Measurements from ENCODE around the gene CBL. TPM values are rescaled to one million over a fixed set of nuclear protein-coding genes. Genes with fewer than 3 reads are reported as not detected.

Gene CBL
- total and polyA plus RNA-seq, 5 donors, result 3.3 to 13.3 (median 8.7) TPM

DNA sequence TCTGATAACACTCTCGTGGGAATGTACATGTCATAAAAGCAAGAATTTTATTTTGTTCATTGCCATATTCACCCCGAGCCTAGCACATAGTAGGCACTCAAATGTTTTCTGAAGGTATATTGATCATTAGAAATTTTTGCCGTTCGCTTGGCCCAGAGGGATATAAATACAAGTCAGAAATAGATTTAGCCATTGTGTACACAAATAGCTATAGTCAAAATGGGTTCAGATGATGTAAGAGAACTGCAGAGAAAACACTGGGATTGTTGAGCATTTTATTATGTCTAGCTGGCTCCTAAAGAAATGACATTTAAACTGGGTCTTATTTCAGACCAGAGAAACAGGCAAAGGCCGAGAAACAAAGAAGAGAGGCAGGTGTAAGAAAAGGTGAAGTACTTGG lies 61.5 kb downstream of the CBL start:
- ATAC-seq (no peak), DNase-seq (no peak)
- H3K27me3 ChIP-seq (ENCODE audit: control insufficient read depth, insufficient read depth), result no peaks in the 10 kb centered on the region
- no peak overlapping the region for H3K4me3 ChIP-seq (ENCODE audit: low read length)
- no peak overlapping the region for H3K27ac ChIP-seq (ENCODE audit: low read length)
- intact Hi-C loops (cut with DNase I), result loop anchor here in 1 of 4 donors (10.0 kb wide), 1 partner anchor 63 kb away; the partner anchor contains the start of gene CBL
- H3K9me3 ChIP-seq (ENCODE audit: control insufficient read depth, low read length), result no peaks in the 10 kb centered on the region
- 75% methylated on average over 5 of the region's 5 CpGs for WGBS
- no peaks in the 10 kb centered on the region for H3K4me1 ChIP-seq (ENCODE audit: control insufficient read depth, insufficient read depth, low read length)

DNA sequence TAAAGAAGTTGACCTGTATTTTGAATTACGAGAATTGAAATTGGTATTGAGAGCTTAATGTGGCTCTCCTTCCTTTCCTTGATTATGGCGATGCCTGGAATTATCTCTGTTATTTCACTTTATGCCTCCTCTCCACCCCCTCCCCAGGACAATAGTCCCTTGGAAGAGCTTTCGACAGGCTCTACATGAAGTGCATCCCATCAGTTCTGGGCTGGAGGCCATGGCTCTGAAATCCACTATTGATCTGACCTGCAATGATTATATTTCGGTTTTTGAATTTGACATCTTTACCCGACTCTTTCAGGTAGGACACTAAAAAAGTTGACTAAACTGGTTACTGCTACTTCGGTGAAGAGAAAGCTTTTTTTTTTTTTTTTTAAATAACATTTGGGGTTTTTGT lies 67.6 kb downstream of the CBL start:
- intact Hi-C loops (cut with DNase I), result no loop called here
- H3K27me3 ChIP-seq (ENCODE audit: control insufficient read depth, insufficient read depth), result no peaks in the 10 kb centered on the region
- DNase-seq, result no peak
- H3K9me3 ChIP-seq (ENCODE audit: control insufficient read depth, low read length), result no peaks in the 10 kb centered on the region
- 93% methylated on average over 6 of the region's 6 CpGs for WGBS
- no peaks in the 10 kb centered on the region for H3K4me1 ChIP-seq (ENCODE audit: control insufficient read depth, insufficient read depth, low read length)
- H3K4me3 ChIP-seq (ENCODE audit: low read length), result no peak overlapping the region
- no peak for ATAC-seq
- H3K27ac ChIP-seq (ENCODE audit: low read length), result no peak overlapping the region

DNA sequence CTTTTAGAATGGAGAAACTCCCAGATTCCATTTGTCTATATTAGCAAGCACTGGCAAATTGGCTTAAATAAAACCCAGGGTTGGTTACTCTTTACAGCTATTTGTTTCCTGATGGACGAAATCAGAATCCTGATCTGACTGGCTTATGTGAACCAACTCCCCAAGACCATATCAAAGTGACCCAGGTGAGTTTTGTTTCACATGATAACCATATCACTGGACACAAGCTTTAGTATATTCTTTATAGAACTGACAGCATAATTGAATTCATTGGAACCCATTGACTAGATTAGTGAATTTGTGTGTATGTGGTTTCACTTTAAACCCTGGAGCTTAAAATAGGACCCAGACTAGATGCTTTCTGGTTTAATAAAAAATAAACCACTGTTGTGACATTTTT lies 71.5 kb downstream of the CBL start:
- Histone ChIP-seq H3K9me3 (ENCODE audit: control insufficient read depth, low read length) (no peaks in the 10 kb centered on the region), H3K4me3 (ENCODE audit: low read length) (no peak overlapping the region), H3K4me1 (ENCODE audit: control insufficient read depth, insufficient read depth, low read length) (no peaks in the 10 kb centered on the region), H3K27me3 (ENCODE audit: control insufficient read depth, insufficient read depth) (no peaks in the 10 kb centered on the region), H3K27ac (ENCODE audit: low read length) (no peak overlapping the region)
- DNase-seq, result no peak
- 93% methylated on average over 1 of the region's 1 CpG for WGBS
- intact Hi-C loops (cut with DNase I), result no loop called here
- no peak for ATAC-seq

DNA sequence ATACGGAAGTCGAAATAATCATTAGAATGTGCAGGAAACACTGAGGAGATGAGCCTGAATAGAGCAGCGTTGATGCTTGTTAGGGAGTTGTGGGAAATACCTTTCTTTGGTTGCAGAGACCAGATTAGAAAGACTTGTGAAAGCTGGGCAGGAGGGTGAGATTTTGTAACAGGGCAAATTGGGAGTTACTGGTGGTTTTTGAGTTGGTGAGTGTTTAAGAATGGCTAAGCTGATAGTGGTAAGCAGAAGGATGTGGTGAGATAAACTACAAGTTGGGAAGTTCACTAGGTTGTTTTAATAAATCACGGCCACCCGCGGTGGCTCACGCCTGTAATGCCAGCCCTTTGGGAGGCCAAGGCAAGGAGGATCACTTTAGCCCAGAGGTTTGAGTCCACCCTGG lies 76.4 kb downstream of the CBL start:
- H3K27me3 ChIP-seq (ENCODE audit: control insufficient read depth, insufficient read depth), result no peaks in the 10 kb centered on the region
- DNase-seq (no peak), ATAC-seq (no peak)
- no peaks in the 10 kb centered on the region for H3K4me1 ChIP-seq (ENCODE audit: control insufficient read depth, insufficient read depth, low read length)
- no peak overlapping the region for H3K27ac ChIP-seq (ENCODE audit: low read length)
- no peaks in the 10 kb centered on the region for H3K9me3 ChIP-seq (ENCODE audit: control insufficient read depth, low read length)
- 80% methylated on average over 7 of the region's 7 CpGs for WGBS
- intact Hi-C loops (cut with DNase I), result loop anchor here in 1 of 4 donors (10.0 kb wide), 1 partner anchor 78 kb away; the partner anchor contains the start of gene CBL
- H3K4me3 ChIP-seq (ENCODE audit: low read length), result no peak overlapping the region

DNA sequence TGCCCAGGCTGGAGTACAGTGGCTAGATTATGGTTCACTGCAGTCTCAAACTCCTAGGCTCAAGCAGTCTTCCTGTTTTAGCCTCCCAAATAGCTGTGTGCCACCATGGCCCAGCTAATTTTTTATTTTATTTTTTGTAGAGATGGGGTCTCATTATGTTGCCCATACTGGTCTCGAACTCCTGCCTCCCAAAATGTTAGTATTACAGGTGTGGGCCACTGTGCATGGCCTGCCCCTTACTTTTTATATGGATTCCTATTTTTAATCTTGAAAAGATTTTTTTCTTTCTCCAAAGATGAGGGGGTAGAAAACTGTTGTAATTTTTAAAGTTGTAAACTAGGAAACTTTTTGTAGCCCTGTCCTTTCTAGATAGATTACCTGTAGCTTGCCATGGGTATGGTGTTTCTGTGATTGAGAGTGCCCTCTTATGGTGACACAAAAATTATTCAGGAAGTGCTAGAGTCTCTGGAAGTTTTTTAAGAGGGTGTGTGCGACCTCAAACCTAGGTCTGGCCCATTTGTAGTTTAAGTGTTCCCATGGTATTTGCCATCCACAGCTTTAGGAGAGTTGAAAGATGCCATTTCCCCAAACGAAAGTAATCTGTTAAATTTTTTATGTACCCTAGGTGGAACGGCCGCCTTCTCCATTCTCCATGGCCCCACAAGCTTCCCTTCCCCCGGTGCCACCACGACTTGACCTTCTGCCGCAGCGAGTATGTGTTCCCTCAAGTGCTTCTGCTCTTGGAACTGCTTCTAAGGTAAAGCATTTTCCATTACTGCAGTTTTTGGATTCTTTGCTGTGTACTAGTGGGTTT lies 78.4 kb downstream of the CBL start:
- Histone ChIP-seq H3K4me1 (ENCODE audit: control insufficient read depth, insufficient read depth, low read length) (no peaks in the 10 kb centered on the region), H3K27me3 (ENCODE audit: control insufficient read depth, insufficient read depth) (no peaks in the 10 kb centered on the region), H3K4me3 (ENCODE audit: low read length) (no peak overlapping the region), H3K27ac (ENCODE audit: low read length) (no peak overlapping the region), H3K9me3 (ENCODE audit: control insufficient read depth, low read length) (no peaks in the 10 kb centered on the region)
- intact Hi-C loops (cut with DNase I), result loop anchor here in 1 of 4 donors (10.0 kb wide), 1 partner anchor 80 kb away; the partner anchor contains the start of gene CBL
- 68% methylated on average over 9 of the region's 9 CpGs for WGBS
- peak; percentile 71 to 75 for ATAC-seq
- DNase-seq, result no peak

DNA sequence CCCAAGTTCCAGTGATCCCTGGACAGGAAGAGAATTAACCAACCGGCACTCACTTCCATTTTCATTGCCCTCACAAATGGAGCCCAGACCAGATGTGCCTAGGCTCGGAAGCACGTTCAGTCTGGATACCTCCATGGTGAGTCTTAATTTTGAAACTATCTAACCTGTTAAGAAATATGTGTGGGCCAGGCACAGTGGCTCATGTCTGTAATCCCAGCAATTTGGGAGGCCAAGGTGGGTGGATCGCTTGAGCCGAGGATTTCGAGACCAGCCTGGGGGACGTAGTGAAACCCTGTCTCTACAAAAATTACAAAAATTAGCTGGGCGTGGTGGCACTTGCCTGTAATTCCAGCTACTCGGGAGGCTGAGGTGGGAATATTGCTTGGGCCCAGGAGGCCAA lies 79.3 kb downstream of the CBL start:
- no peak for DNase-seq
- Histone ChIP-seq H3K27ac (ENCODE audit: low read length) (no peak overlapping the region), H3K4me3 (ENCODE audit: low read length) (no peak overlapping the region), H3K4me1 (ENCODE audit: control insufficient read depth, insufficient read depth, low read length) (no peaks in the 10 kb centered on the region), H3K27me3 (ENCODE audit: control insufficient read depth, insufficient read depth) (no peaks in the 10 kb centered on the region), H3K9me3 (ENCODE audit: control insufficient read depth, low read length) (no peaks in the 10 kb centered on the region)
- 96% methylated on average over 9 of the region's 9 CpGs for WGBS
- no peak for ATAC-seq
- intact Hi-C loops (cut with DNase I), result loop anchor here in 1 of 4 donors (10.0 kb wide), 1 partner anchor 81 kb away; the partner anchor contains the start of gene CBL

DNA sequence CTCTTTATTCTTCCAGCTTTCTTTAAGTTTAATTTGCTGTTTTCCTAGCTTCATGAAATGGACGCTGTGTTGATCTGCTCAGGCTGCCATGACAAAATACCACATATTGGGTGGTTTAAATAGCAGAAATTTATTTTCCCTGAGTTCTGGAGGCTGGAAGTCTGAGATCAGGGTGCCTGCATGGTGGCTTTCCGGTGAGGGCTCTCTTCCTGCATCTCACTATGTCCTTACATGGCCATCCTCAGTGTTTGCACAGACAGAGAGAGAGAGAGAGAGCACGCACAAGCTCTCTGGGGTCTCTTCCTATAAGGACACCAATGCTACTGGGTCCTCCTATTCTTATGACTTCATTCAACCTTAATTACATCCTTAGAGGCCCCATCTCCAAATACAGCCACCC lies 82.1 kb downstream of the CBL start:
- 81% methylated on average over 3 of the region's 3 CpGs for whole genome bisulfite sequencing
- intact Hi-C loops (cut with DNase I), result loop anchor here in 1 of 4 donors (10.0 kb wide), 1 partner anchor 83 kb away; the partner anchor contains the start of gene CBL

DNA sequence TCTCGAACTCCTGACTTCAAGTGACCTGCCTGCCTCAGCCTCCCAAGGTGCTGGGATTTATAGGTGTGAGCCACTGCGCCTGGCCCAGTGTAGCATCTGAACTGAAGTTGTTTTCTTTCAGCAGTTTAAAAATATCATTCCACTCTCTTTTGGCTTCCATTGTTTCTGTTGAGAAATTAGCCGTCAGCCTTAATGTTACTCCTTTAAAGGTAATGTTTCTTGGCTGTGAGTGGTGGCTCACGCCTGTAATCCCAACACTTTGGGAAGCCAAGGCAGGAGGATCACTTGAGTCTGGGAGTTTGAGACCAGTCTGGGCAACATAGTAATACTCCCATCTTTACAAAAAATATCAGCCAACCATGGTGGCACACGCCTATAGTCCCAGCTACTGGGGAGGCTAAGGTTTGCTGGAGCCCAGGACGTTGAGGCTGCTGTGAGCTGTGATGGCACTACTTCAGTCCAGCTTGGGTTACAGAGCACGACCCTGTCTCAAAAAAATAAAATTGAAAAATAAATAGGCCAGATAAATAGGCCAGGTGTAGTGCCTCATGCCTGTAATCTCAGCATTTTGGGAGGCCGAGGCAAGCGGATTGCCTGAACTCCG lies 84.9 kb downstream of the CBL start:
- Histone ChIP-seq H3K4me1 (ENCODE audit: control insufficient read depth, insufficient read depth, low read length) (no peaks in the 10 kb centered on the region), H3K4me3 (ENCODE audit: low read length) (no peak overlapping the region), H3K27ac (ENCODE audit: low read length) (no peak overlapping the region), H3K9me3 (ENCODE audit: control insufficient read depth, low read length) (no peaks in the 10 kb centered on the region), H3K27me3 (ENCODE audit: control insufficient read depth, insufficient read depth) (no peaks in the 10 kb centered on the region)
- DNase-seq (no peak), ATAC-seq (no peak)
- 98% methylated on average over 10 of the region's 10 CpGs for WGBS
- intact Hi-C loops (cut with DNase I), result no loop called here

More for the DNA sequence above, 82.1 kb downstream of the CBL start:
- no peaks in the 10 kb centered on the region for H3K4me1 ChIP-seq (ENCODE audit: control insufficient read depth, insufficient read depth, low read length)
- H3K27me3 ChIP-seq (ENCODE audit: control insufficient read depth, insufficient read depth), result no peaks in the 10 kb centered on the region
- H3K4me3 ChIP-seq (ENCODE audit: low read length), result no peak overlapping the region
- ATAC-seq, result no peak
- DNase-seq, result no peak
- H3K9me3 ChIP-seq (ENCODE audit: control insufficient read depth, low read length), result no peaks in the 10 kb centered on the region
- H3K27ac ChIP-seq (ENCODE audit: low read length), result no peak overlapping the region

DNA sequence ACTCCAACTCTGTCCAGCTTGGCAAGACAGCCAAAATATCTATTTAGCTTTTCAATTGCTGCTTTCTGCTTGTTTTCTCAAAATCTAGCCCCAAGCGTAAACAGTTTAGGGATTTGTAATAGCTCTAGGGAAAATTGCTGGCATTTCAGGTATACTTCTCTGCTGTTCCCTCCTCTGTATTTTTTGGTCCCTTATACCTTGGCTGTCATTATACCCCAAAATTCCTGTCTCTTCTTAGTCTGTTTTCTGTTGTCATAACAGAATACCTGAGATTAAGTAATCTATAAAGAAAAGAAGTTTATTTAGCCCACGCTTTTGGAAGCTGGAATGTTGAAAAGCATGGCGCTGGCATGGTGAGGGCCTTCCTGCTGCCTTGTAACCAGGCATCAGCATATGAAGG lies 87.3 kb downstream of the CBL start:
- Histone ChIP-seq H3K4me1 (ENCODE audit: control insufficient read depth, insufficient read depth, low read length) (no peaks in the 10 kb centered on the region), H3K9me3 (ENCODE audit: control insufficient read depth, low read length) (no peaks in the 10 kb centered on the region), H3K4me3 (ENCODE audit: low read length) (no peak overlapping the region), H3K27me3 (ENCODE audit: control insufficient read depth, insufficient read depth) (no peaks in the 10 kb centered on the region), H3K27ac (ENCODE audit: low read length) (no peak overlapping the region)
- no peak for ATAC-seq
- intact Hi-C loops (cut with DNase I), result no loop called here
- no peak for DNase-seq
- 95% methylated on average over 3 of the region's 3 CpGs for WGBS

DNA sequence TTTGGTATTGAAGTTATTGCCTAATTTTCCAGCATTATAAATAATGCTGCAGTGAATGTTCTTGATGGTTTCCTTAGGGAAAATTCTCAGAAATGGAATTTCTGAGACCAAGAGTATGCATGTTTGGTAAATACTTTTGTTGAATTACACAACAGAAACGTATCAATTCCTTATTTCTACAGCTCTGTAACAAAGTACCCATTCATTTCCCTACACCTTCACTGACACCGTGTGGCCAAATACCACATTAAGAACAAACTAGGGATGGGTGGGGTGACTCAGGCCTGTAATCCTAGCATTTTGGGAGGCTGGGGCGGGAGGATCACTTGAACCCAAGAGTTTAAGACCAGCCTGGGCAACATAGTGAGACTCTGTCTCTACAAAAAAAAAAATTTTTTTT lies 89.0 kb downstream of the CBL start:
- intact Hi-C loops (cut with DNase I), result no loop called here
- H3K4me3 ChIP-seq (ENCODE audit: low read length), result no peak overlapping the region

DNA sequence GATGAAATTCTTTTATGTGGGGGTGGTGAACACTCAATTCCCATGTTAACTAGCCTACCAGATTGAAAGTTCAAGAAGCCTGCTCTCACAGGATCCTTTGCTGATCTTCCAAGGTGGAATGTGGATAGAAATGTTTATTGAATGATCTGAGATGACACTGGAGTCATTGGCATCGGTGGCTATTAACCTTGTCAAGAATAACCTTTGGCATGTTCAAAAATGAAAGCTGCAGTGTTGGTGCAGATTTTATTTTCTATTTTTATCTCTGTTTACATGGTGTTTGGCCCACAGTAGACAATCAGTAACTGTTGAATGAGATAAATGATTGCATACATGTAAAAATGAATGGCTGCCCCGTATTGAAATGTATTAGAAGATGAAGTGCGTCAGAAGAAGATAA lies 91.8 kb downstream of the CBL start:
- intact Hi-C loops (cut with DNase I), result no loop called here
- ATAC-seq (no peak), DNase-seq (no peak)
- no peaks in the 10 kb centered on the region for H3K27me3 ChIP-seq (ENCODE audit: control insufficient read depth, insufficient read depth)
- H3K9me3 ChIP-seq (ENCODE audit: control insufficient read depth, low read length), result no peaks in the 10 kb centered on the region
- 58% methylated on average over 3 of the region's 3 CpGs for WGBS
- no peaks in the 10 kb centered on the region for H3K4me1 ChIP-seq (ENCODE audit: control insufficient read depth, insufficient read depth, low read length)
- peak overlapping the region; percentile 50 for H3K27ac ChIP-seq (ENCODE audit: low read length)
- no peak overlapping the region for H3K4me3 ChIP-seq (ENCODE audit: low read length)

More for the DNA sequence above, 89.0 kb downstream of the CBL start:
- 56% methylated on average over 3 of the region's 3 CpGs for WGBS
- ATAC-seq (no peak), DNase-seq (no peak)
- no peak overlapping the region for H3K27ac ChIP-seq (ENCODE audit: low read length)
- no peaks in the 10 kb centered on the region for H3K9me3 ChIP-seq (ENCODE audit: control insufficient read depth, low read length)
- H3K4me1 ChIP-seq (ENCODE audit: control insufficient read depth, insufficient read depth, low read length), result no peaks in the 10 kb centered on the region
- H3K27me3 ChIP-seq (ENCODE audit: control insufficient read depth, insufficient read depth), result no peaks in the 10 kb centered on the region

Measured in right cardiac atrium (tissue), 5 donors.